Fibroblast of the conjunctiva (primary cell): ENCODE results near the gene DPH2.

Source experiments
- DNase-seq: peaks from one replicate; pipeline ENCODE4 v3.0.0-alpha.2; 2010; ENCODE audit warnings: low read depth

DPH2 gene

DNA sequence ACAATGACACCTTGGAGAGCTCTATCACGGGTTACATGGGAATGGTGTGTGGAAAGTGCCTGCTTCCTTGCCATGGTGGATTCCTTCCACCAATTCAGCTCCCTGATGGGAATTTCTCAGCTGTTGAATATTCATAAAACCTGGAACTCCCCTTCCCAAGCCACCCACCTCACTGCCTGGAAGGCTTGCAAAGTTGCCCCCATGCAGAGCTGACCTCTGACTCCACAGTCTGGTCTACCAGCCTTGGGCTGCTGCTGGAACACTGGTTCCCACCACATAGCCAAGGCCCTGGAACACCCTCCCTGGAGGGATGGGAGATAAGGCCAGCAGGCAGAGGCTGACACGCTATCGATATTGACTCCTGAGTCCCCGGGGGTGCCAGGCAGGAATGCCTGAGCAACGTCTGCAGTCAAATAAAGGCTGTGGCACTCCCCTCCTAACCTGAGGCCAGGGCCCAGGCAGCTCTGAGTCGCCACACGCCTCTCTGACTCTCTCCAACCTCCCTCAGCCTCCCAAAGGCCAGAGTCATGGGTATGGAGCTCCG lies 30.4 kb downstream of the DPH2 start:
- DNase-seq, result no peak

- no peak for DNase-seq
Observed at GRCh38 chr1:44002165-44002564, 32.4 kb downstream of the DPH2 start.

GRCh38 chr1:44002606-44003157 lies 32.9 kb downstream of the DPH2 start:
- DNase-seq, result no peak

- no peak for DNase-seq
Observed at GRCh38 chr1:44008259-44008658, 38.4 kb downstream of the DPH2 start.

DNA sequence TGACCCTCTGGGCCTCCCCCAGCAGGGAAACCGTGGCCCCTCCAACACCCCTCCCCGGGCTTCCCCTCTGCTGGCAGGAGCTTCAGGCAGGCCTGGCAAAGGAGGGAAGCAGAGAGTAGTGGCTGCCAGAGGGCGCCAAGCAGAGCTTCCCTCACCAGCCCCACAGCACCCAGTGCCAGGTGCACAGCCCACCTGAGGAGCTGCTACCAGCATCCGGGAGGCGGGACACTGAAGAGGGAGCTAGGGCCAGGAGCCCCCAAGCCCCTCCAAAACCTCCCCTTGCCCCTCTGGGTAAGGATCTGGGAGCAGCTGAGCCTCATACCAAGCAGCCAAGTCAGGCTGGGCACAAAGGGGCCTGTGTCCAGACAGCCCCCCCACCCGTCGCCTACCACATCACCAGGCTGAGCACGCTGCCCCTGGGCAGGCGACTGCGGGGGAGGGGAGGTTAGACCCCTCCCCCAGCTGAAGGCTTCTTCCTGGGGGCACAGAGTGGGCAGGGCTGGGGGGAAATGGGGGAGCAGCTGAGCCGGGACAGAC lies 41.2 kb downstream of the DPH2 start:
- no peak for DNase-seq

- no peak for DNase-seq
Observed at GRCh38 chr1:44012404-44012803, 42.6 kb downstream of the DPH2 start.

DNA sequence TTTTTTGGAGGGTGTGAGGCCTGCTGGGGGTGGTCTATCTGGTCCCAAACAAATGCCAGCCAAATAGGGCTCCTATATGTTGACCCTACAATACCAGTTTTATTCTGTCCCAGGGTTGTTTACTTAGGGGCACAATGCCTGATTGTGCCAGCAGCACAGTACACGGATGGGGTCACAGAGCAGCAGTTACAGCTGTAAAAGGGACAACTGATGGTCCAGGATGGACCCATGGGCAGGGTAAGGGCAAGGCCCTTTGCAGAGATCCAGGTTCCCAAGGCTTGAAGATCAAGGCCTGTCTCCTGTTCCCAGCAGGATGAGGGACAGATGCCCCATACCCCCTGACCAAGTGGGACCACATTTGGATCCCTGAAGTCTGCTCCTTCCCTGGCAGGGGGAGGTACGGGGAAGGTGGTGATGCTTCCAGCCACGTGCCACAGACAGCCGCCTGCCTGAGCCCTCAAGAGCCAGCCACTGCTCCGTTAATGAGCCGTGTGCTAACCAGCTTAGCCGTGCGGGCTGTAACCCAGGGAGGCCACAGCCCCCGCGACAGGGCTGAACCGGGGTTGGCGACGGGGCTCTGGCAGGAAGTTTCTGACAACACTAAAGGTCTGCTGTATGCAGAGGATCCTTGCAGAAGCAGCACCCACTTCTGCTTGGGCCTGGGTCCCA lies 43.3 kb downstream of the DPH2 start:
- no peak for DNase-seq

DNA sequence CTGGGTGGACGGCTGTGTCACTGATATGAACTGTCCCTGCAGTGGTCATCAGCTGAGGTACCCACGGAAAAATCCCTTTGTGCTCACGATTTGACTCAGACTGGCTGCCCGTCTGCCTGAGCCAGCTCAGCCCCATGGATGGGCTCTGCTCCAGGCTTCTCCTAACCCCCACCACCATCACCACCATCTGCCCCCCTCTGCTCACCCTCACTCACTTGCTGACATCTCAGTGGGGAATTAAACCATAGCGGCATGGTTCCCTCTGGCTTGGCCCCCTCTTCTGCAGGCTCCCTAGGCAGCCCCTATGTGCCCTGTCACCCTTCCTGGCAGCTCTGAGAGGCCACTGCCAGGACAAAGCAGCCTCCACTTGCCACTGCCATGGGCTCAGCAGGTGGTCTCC lies 44.1 kb downstream of the DPH2 start:
- no peak for DNase-seq

GRCh38 chr1:44014365-44015104 lies 44.7 kb downstream of the DPH2 start:
- DNase-seq, result no peak

- DNase-seq, result no peak
Observed at GRCh38 chr1:44015206-44015605, 45.4 kb downstream of the DPH2 start.

GRCh38 chr1:44016041-44016889 lies 46.5 kb downstream of the DPH2 start:
- no peak for DNase-seq

- DNase-seq, result no peak
Observed at GRCh38 chr1:44016890-44017400, 47.1 kb downstream of the DPH2 start.

GRCh38 chr1:44019466-44019948 lies 49.7 kb downstream of the DPH2 start:
- DNase-seq, result no peak

- no peak for DNase-seq
Observed at GRCh38 chr1:44020464-44020863, 50.7 kb downstream of the DPH2 start.

DNA sequence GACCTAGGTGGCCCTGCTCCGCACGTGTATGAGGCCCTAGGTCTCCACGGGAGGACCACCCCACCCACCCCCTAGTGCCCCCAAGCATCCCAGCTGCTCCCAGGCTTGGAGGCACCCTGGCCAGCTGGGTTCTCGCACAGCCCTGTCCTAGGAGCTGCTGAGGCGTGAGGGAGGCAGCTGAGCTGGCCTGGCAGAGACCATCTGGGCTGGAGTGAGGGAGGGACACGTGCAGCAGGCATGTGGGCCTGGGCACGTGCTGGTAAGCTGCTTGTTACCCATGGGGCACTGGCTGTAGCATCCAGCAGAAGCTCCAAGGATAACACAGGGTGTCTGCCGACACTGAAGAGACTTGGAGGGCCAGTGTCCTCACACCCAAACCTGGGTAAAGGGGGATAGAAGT lies 51.3 kb downstream of the DPH2 start:
- no peak for DNase-seq

GRCh38 chr1:44021581-44022321 lies 51.9 kb downstream of the DPH2 start:
- DNase-seq, result no peak
